Measurements from ENCODE around the gene INSIG1. TPM values are rescaled to one million over a fixed set of nuclear protein-coding genes. Genes with fewer than 3 reads are reported as not detected.

The INSIG1 gene
- total RNA-seq, 1 experiment from 2014 or later: 103 TPM

- no peak overlapping the region for H2AFZ ChIP-seq
- no peaks in the 10 kb centered on the region for H3K9me2 ChIP-seq (ENCODE audit: insufficient read depth)
- no peaks in the 10 kb centered on the region for H3K9me3 ChIP-seq (ENCODE audit: insufficient read depth, low read depth)
- TF ChIP-seq CTCF (conservative IDR thresholded peaks at IDR 0.05) (no peak), EZH2 (IDR thresholded peaks at IDR 0.05; ENCODE audit: low read depth) (no peak)
- H3K4me1 ChIP-seq (replicated peaks; ENCODE audit: insufficient read depth): peaks cover 25% of the 10 kb centered on the region
- no peaks in the 10 kb centered on the region for H4K20me1 ChIP-seq (ENCODE audit: insufficient read depth)
- H3K27me3 ChIP-seq (ENCODE audit: insufficient read depth, low read depth): no peaks in the 10 kb centered on the region
- no peaks in the 10 kb centered on the region for H3K36me3 ChIP-seq (ENCODE audit: low read depth)
- no TSS peak for BruUV-seq (replicated peaks)
- no peak overlapping the region for H3K27ac ChIP-seq
- CTCF ChIA-PET: no interaction called here
- H3K4me2 ChIP-seq: no peak overlapping the region
- no peaks in the 10 kb centered on the region for H3K79me2 ChIP-seq (ENCODE audit: low read depth)
- intact Hi-C loops (cut with micrococcal nuclease; ENCODE audit: unreplicated experiment): no loop called here
- DNase-seq: no peak
- H3K4me3 ChIP-seq: no peak overlapping the region
- POLR2A ChIA-PET (ENCODE audit: unreplicated experiment): no interaction called here
- 0 out of 2 replicates have a peak, but pooled peaks cover 4% of the 10 kb centered on the region for H3F3A ChIP-seq (ENCODE audit: insufficient read depth, low read depth)
Observed at GRCh38 chr7:155283565-155284194, 14.0 kb upstream of the INSIG1 start.

DNA sequence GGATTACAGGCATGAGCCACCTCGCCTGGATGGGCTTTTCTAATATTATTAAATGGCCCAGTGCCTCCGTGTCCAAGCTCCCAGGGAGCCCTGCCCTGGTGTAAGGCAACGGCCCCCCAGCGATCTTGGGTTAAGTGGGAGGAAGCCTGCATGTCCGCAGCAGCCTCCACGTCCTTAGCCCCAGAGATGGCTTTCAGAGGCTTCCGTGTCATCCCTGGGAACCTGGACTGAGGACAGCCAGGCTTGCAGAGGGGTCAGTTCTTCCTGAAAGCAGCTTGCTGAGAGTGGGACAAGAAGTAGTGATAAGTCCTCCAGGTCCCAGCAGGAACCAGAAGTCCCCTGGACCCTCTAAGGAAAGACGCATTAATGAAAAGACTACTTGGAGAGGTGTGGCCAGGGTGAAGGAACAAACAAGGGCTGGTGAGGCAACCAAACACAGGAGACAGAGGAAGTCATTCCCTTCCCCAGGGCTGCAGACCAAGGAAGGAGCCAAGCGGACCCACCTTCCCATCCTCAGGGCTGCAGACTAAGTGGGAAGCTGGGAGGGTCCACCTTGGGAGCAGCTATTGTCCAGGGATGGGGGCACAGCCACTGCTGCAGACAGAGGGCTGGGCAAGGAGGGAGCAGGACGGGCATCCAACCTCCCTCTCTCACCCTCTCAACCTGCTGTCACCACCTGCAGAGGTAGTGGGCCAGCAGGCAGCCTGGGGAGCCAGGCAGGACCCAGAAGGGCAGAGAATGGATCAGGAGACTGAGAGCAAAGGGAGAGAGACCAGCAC, 13.0 kb upstream of the INSIG1 start:
- POLR2A ChIA-PET (ENCODE audit: unreplicated experiment): interaction anchor here (0.6 kb wide), 1 partner anchor 222 kb away, joined by 3 read pairs; no protein-coding TSS in a partner anchor
- CTCF ChIA-PET: no interaction called here
- Histone ChIP-seq H3K36me3 (ENCODE audit: low read depth) (no peaks in the 10 kb centered on the region), H3K4me3 (no peak overlapping the region), H3K79me2 (ENCODE audit: low read depth) (no peaks in the 10 kb centered on the region), H3K9me3 (ENCODE audit: insufficient read depth, low read depth) (no peaks in the 10 kb centered on the region), H3F3A (ENCODE audit: insufficient read depth, low read depth) (0 out of 2 replicates have a peak, but pooled peaks cover 4% of the 10 kb centered on the region), H3K27me3 (ENCODE audit: insufficient read depth, low read depth) (no peaks in the 10 kb centered on the region), H4K20me1 (ENCODE audit: insufficient read depth) (no peaks in the 10 kb centered on the region), H3K9me2 (ENCODE audit: insufficient read depth) (no peaks in the 10 kb centered on the region), H3K4me1 (replicated peaks; ENCODE audit: insufficient read depth) (peaks cover 25% of the 10 kb centered on the region), H3K27ac (no peak overlapping the region), H3K4me2 (no peak overlapping the region), H2AFZ (no peak overlapping the region)
- no peak for DNase-seq
- TF ChIP-seq CTCF (conservative IDR thresholded peaks at IDR 0.05) (no peak), EZH2 (IDR thresholded peaks at IDR 0.05; ENCODE audit: low read depth) (no peak)
- intact Hi-C loops (cut with micrococcal nuclease; ENCODE audit: unreplicated experiment): no loop called here
- BruUV-seq (replicated peaks): no TSS peak

DNA sequence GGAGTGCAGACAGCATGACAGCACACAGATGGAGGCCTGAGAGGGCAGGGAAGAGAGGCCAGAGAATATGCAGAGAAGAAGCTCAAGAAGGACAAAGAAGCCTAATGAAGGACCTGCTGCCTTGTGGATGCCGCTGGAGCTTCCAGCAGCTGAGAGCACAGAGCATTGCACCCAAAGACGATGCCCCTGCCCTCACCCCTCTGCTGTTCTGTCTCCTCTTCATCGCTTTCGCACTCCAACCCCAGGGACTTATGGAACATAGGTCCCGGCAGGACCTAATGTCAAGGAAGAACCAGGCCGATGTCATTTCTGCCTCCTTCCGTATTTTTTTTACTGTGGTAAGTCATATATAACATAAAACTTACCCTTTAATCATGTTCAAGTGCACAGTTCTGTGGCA, 12.3 kb upstream of the INSIG1 start:
- no peaks in the 10 kb centered on the region for H4K20me1 ChIP-seq (ENCODE audit: insufficient read depth)
- H3K4me3 ChIP-seq: no peak overlapping the region
- 0 out of 2 replicates have a peak, but pooled peaks cover 4% of the 10 kb centered on the region for H3F3A ChIP-seq (ENCODE audit: insufficient read depth, low read depth)
- no peaks in the 10 kb centered on the region for H3K79me2 ChIP-seq (ENCODE audit: low read depth)
- H3K9me2 ChIP-seq (ENCODE audit: insufficient read depth): no peaks in the 10 kb centered on the region
- CTCF ChIA-PET: no interaction called here
- peaks cover 25% of the 10 kb centered on the region for H3K4me1 ChIP-seq (replicated peaks; ENCODE audit: insufficient read depth)
- no peaks in the 10 kb centered on the region for H3K36me3 ChIP-seq (ENCODE audit: low read depth)
- BruUV-seq (replicated peaks): no TSS peak
- H3K4me2 ChIP-seq: no peak overlapping the region
- DNase-seq: no peak
- no peak overlapping the region for H3K27ac ChIP-seq
- no peaks in the 10 kb centered on the region for H3K27me3 ChIP-seq (ENCODE audit: insufficient read depth, low read depth)
- POLR2A ChIA-PET (ENCODE audit: unreplicated experiment): no interaction called here
- intact Hi-C loops (cut with micrococcal nuclease; ENCODE audit: unreplicated experiment): no loop called here
- TF ChIP-seq EZH2 (IDR thresholded peaks at IDR 0.05; ENCODE audit: low read depth) (no peak), CTCF (conservative IDR thresholded peaks at IDR 0.05) (no peak)
- H2AFZ ChIP-seq: no peak overlapping the region
- no peaks in the 10 kb centered on the region for H3K9me3 ChIP-seq (ENCODE audit: insufficient read depth, low read depth)

Data from PC-9 (cell line).